ENCODE measurements around the gene STON2.

STON2 gene

GRCh38 chr14:81313200-81313599, 86.9 kb downstream of the STON2 start:
- in situ Hi-C loops (cut with MboI; ENCODE audit: low sequenced_read_pairs, unreplicated experiment) = no loop called here

GRCh38 chr14:81312289-81312876, 87.7 kb downstream of the STON2 start:
- TF ChIP-seq, protein P1, sequence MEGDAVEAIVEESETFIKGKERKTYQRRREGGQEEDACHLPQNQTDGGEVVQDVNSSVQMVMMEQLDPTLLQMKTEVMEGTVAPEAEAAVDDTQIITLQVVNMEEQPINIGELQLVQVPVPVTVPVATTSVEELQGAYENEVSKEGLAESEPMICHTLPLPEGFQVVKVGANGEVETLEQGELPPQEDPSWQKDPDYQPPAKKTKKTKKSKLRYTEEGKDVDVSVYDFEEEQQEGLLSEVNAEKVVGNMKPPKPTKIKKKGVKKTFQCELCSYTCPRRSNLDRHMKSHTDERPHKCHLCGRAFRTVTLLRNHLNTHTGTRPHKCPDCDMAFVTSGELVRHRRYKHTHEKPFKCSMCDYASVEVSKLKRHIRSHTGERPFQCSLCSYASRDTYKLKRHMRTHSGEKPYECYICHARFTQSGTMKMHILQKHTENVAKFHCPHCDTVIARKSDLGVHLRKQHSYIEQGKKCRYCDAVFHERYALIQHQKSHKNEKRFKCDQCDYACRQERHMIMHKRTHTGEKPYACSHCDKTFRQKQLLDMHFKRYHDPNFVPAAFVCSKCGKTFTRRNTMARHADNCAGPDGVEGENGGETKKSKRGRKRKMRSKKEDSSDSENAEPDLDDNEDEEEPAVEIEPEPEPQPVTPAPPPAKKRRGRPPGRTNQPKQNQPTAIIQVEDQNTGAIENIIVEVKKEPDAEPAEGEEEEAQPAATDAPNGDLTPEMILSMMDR (IDR thresholded peaks at IDR 0.05; ENCODE audit: borderline replicate concordance, control extremely low read depth, extremely low read depth, insufficient read depth, missing control alignments) = no peak
- in situ Hi-C loops (cut with MboI; ENCODE audit: low sequenced_read_pairs, unreplicated experiment) = no loop called here
- no peak for DNase-seq (ENCODE audit: low spot score)

More at GRCh38 chr14:81313200-81313599, 86.9 kb downstream of the STON2 start:
- TF ChIP-seq, protein P1 (IDR thresholded peaks at IDR 0.05; ENCODE audit: borderline replicate concordance, control extremely low read depth, extremely low read depth, insufficient read depth, missing control alignments) = no peak
- DNase-seq (ENCODE audit: low spot score) = no peak

DNA sequence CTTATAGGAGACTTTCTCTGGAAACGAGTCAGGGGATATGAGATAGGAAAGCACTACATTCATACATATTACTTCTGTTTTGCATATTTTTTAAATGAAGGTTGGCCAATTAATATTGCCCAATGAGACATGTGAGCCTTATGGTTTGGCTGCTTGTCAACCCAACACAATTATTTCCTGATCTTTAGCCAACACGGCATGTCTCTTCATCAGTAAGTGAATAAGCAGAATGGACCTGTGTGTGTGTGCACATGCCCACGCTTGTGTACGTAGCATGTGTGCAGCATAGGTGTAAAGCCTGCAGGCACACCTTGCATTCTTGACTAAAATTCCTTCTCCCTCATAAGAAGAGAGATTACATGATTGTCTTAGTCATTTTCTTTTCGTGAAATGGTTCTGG, 88.3 kb downstream of the STON2 start:
- in situ Hi-C loops (cut with MboI; ENCODE audit: low sequenced_read_pairs, unreplicated experiment) = no loop called here
- DNase-seq (ENCODE audit: low spot score) = no peak
- TF ChIP-seq, protein P1 (IDR thresholded peaks at IDR 0.05; ENCODE audit: borderline replicate concordance, control extremely low read depth, extremely low read depth, insufficient read depth, missing control alignments) = no peak

DNA sequence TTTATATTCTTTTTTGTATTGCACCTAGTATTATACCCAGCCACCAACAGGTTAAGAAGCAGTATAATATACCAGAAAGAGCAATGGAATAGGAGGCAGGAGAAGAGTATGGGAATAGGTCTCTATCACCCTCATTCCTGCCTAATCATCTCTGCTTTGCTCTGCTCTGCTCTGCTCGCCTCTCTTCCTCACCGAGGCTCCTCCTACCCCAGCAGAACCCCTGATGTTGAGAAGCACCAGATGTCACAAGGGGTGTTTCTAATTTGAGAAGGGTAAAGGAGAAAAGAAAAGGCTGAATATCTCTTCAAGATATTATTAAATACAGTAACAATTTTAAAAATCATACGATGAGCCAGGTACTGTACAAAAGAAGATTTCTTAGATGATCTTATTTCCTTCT, 89.0 kb downstream of the STON2 start:
- in situ Hi-C loops (cut with MboI; ENCODE audit: low sequenced_read_pairs, unreplicated experiment) = no loop called here
- no peak for DNase-seq (ENCODE audit: low spot score)
- TF ChIP-seq, protein P1 (IDR thresholded peaks at IDR 0.05; ENCODE audit: borderline replicate concordance, control extremely low read depth, extremely low read depth, insufficient read depth, missing control alignments) = no peak

- in situ Hi-C loops (cut with MboI; ENCODE audit: low sequenced_read_pairs, unreplicated experiment) = no loop called here
- TF ChIP-seq, protein P1 (IDR thresholded peaks at IDR 0.05; ENCODE audit: borderline replicate concordance, control extremely low read depth, extremely low read depth, insufficient read depth, missing control alignments) = no peak
- DNase-seq (ENCODE audit: low spot score) = no peak
Observed at GRCh38 chr14:81310606-81311005, 89.5 kb downstream of the STON2 start.

- TF ChIP-seq, protein P1 (IDR thresholded peaks at IDR 0.05; ENCODE audit: borderline replicate concordance, control extremely low read depth, extremely low read depth, insufficient read depth, missing control alignments) = no peak
- in situ Hi-C loops (cut with MboI; ENCODE audit: low sequenced_read_pairs, unreplicated experiment) = no loop called here
- DNase-seq (ENCODE audit: low spot score) = no peak
Observed at GRCh38 chr14:81309511-81309910, 90.6 kb downstream of the STON2 start.

All from GM13976 (cell line).